H1 (cell line): ENCODE results near the gene AKAP9. TPM values are rescaled to one million over a fixed set of nuclear protein-coding genes. Genes with fewer than 3 reads are reported as not detected.

Experiments used
- CTCF ChIA-PET: fragments of 300-600 bp; sonication (Branson Sonifier 250); formaldehyde crosslinking; loops from one replicate; lab custom pipeline; 2021; ENCODE audit not compliant: partially characterized antibody; lab: Charles Lee
- POLR2A ChIA-PET: fragments of 300-600 bp; sonication (Branson Sonifier 250); formaldehyde crosslinking; loops from one replicate; lab custom pipeline; 2021; ENCODE audit warnings: inconsistent platforms; ENCODE audit not compliant: partially characterized antibody; lab: Charles Lee
- DNase-seq, 2 experiments: peaks; one replicate each; pipeline versions ENCODE4 v3.0.0 to v3.0.0-alpha.2; 2010 to 2022; ENCODE audit warnings: low spot score in 2 of 2, low read depth in 1 of 2, mixed read lengths in 1 of 2
- FAIRE-seq: peaks from 2 replicates; lab custom pipeline; 2011; peaks lifted over from hg19 to GRCh38; lab: Jason Lieb, UNC
- H2AFZ ChIP-seq: 2 replicates; pipeline ENCODE4 v1.8.1; 2012; ENCODE audit warnings: low read length, inconsistent platforms
- H2AK5ac ChIP-seq: 2 replicates; pipeline ENCODE4 v1.6.1; 2013; ENCODE audit warnings: low read depth, low read length
- H2BK120ac ChIP-seq: replicated peaks from 2 replicates; pipeline ENCODE3; 2013; ENCODE audit warnings: low read depth, low read length, inconsistent platforms
- H2BK12ac ChIP-seq: 2 replicates; pipeline ENCODE4 v1.6.1; 2013; ENCODE audit warnings: low read depth, low read length
- H2BK15ac ChIP-seq: 2 replicates; pipeline ENCODE4 v1.6.1; 2013; ENCODE audit warnings: low read length
- H2BK20ac ChIP-seq: 2 replicates; pipeline ENCODE4 v1.6.1; 2013; ENCODE audit warnings: low read length
- H2BK5ac ChIP-seq: 2 replicates; pipeline ENCODE4 v1.6.1; 2013; ENCODE audit warnings: low read depth, low read length
- H3K14ac ChIP-seq: 2 replicates; pipeline ENCODE4 v1.6.1; 2013; ENCODE audit warnings: inconsistent platforms; ENCODE audit not compliant: insufficient read length
- H3K18ac ChIP-seq: 2 replicates; pipeline ENCODE4 v1.6.1; 2013; ENCODE audit warnings: low read length; ENCODE audit errors: extremely low read depth
- H3K23ac ChIP-seq: 2 replicates; pipeline ENCODE4 v1.6.1; 2013; ENCODE audit warnings: inconsistent platforms; ENCODE audit not compliant: insufficient read length
- H3K23me2 ChIP-seq: 2 replicates; pipeline ENCODE4 v1.6.1; 2013; ENCODE audit warnings: low read depth, low read length
- H3K27ac ChIP-seq: 2 replicates; pipeline ENCODE4 v1.6.1; 2011; ENCODE audit warnings: low read depth, low read length, inconsistent platforms
- H3K27me3 ChIP-seq, 4 experiments: replicated peaks in 1 of 4; 1 replicate in 1 of 4; 2 replicates in 3 of 4; pipeline versions ENCODE4 v1.6.1 to v1.8.1; 2011 to 2013; ENCODE audit warnings: low read length in 3 of 4, mild to moderate bottlenecking in 3 of 4, inconsistent platforms in 2 of 4, mixed read lengths in 2 of 4, moderate library complexity in 1 of 4; ENCODE audit not compliant: control insufficient read depth in 3 of 4, insufficient read depth in 3 of 4; ENCODE audit errors: extremely low read depth in 1 of 4
- H3K36me3 ChIP-seq, 4 experiments: 2 replicates each; pipeline versions ENCODE4 v1.6.1 to v1.8.1; 2011 to 2013; ENCODE audit warnings: mild to moderate bottlenecking in 4 of 4, low read length in 3 of 4, moderate library complexity in 2 of 4, control low read depth in 1 of 4, inconsistent platforms in 1 of 4; ENCODE audit not compliant: insufficient read depth in 4 of 4, control insufficient read depth in 2 of 4
- H3K4ac ChIP-seq: replicated peaks from 2 replicates; pipeline ENCODE3; 2013; ENCODE audit warnings: low read length, low read depth, mixed read lengths, inconsistent platforms; ENCODE audit not compliant: insufficient read length
- H3K4me1 ChIP-seq, 4 experiments: replicated peaks in 1 of 4; 1 replicate in 1 of 4; 2 replicates in 3 of 4; pipeline versions ENCODE4 v1.6.1 to v1.8.1; 2011 to 2013; ENCODE audit warnings: low read length in 3 of 4, inconsistent platforms in 2 of 4, mixed read lengths in 1 of 4; ENCODE audit not compliant: insufficient read depth in 4 of 4, control insufficient read depth in 3 of 4
- H3K4me2 ChIP-seq, 2 experiments: 2 replicates each; pipeline versions ENCODE4 v1.6.1 to v1.8.1; 2011 to 2013; ENCODE audit warnings: low read depth in 2 of 2, low read length in 2 of 2, control low read depth in 1 of 2, inconsistent platforms in 1 of 2, mild to moderate bottlenecking in 1 of 2; ENCODE audit not compliant: insufficient read depth in 1 of 2
- H3K4me3 ChIP-seq, 4 experiments: fragments of 200-600, 300-600 bp in 1 of 4; sonication (generic), shearing (Covaris generic), sonication (Bioruptor Twin) in 1 of 4; 2 replicates each; pipeline versions ENCODE4 v1.5.1 to v1.8.1; 2011 to 2016; ENCODE audit warnings: low read length in 4 of 4, low read depth in 3 of 4, control low read depth in 2 of 4, inconsistent platforms in 2 of 4, mild to moderate bottlenecking in 2 of 4, mixed read lengths in 1 of 4, moderate library complexity in 1 of 4; ENCODE audit not compliant: insufficient read depth in 2 of 4; ENCODE audit errors: extremely low read depth in 1 of 4
- H3K56ac ChIP-seq: replicated peaks from 2 replicates; pipeline ENCODE3; 2013; ENCODE audit warnings: low read depth, mild to moderate bottlenecking, mixed read lengths, low read length, inconsistent platforms; ENCODE audit not compliant: insufficient read length
- H3K79me1 ChIP-seq: 2 replicates; pipeline ENCODE4 v1.6.1; 2013; ENCODE audit warnings: low read depth, low read length, control low read depth
- H3K79me2 ChIP-seq, 2 experiments: 2 replicates each; pipeline versions ENCODE4 v1.6.1 to v1.8.1; 2012 to 2013; ENCODE audit warnings: low read length in 2 of 2, mild to moderate bottlenecking in 2 of 2, inconsistent platforms in 1 of 2; ENCODE audit not compliant: insufficient read depth in 2 of 2, control insufficient read depth in 1 of 2
- H3K9ac ChIP-seq, 4 experiments: replicated peaks in 1 of 4; 1 replicate in 1 of 4; 2 replicates in 3 of 4; pipeline versions ENCODE4 v1.6.1 to v1.8.1; 2011 to 2013; ENCODE audit warnings: low read depth in 3 of 4, low read length in 3 of 4, control low read depth in 2 of 4, mild to moderate bottlenecking in 2 of 4, moderate library complexity in 2 of 4, inconsistent platforms in 1 of 4; ENCODE audit errors: extremely low read depth in 1 of 4
- H3K9me3 ChIP-seq, 2 experiments: 2 replicates each; pipeline versions ENCODE4 v1.6.1 to v1.8.1; 2012 to 2013; ENCODE audit warnings: mild to moderate bottlenecking in 2 of 2, moderate library complexity in 2 of 2, control low read depth in 1 of 2, inconsistent platforms in 1 of 2, low read depth in 1 of 2, low read length in 1 of 2, mixed read lengths in 1 of 2; ENCODE audit not compliant: insufficient read depth in 2 of 2
- H4K20me1 ChIP-seq, 2 experiments: replicated peaks in 1 of 2; 2 replicates each; pipeline versions ENCODE3 to v1.8.1; 2011 to 2013; ENCODE audit warnings: inconsistent platforms in 2 of 2, low read length in 2 of 2, mild to moderate bottlenecking in 1 of 2; ENCODE audit not compliant: insufficient read depth in 2 of 2, control insufficient read depth in 1 of 2
- H4K5ac ChIP-seq: 2 replicates; pipeline ENCODE4 v1.6.1; 2013; ENCODE audit warnings: low read length, low read depth, mixed read lengths, inconsistent platforms; ENCODE audit not compliant: insufficient read length
- H4K8ac ChIP-seq: 2 replicates; pipeline ENCODE4 v1.8.0; 2013; ENCODE audit warnings: mild to moderate bottlenecking, moderate library complexity, low read length, inconsistent platforms; ENCODE audit not compliant: insufficient read depth; ENCODE audit errors: extremely low read depth
- H4K91ac ChIP-seq: replicated peaks from 2 replicates; pipeline ENCODE3; 2013; ENCODE audit warnings: low read length, mixed read lengths, inconsistent platforms; ENCODE audit not compliant: insufficient read length
- CBX5 ChIP-seq: fragments of 300-800, 300-1000 bp; sonication (generic); IDR thresholded peaks from 2 replicates; pipeline ENCODE4 v1.7.1; 2016; ENCODE audit warnings: antibody characterized with exemption, low read length, low read depth
- CBX8 ChIP-seq: fragments of 300-800, 300-1000 bp; sonication (generic); IDR thresholded peaks from 2 replicates; pipeline ENCODE4 v1.7.1; 2016; ENCODE audit warnings: low read depth, low read length, borderline replicate concordance
- EP300 ChIP-seq, 2 experiments: IDR thresholded peaks; 1 replicate in 1 of 2; 2 replicates in 1 of 2; pipeline ENCODE4 v1.6.1; 2011 to 2012; ENCODE audit warnings: low read depth in 2 of 2, low read length in 2 of 2, mild to moderate bottlenecking in 2 of 2, borderline replicate concordance in 1 of 2, inconsistent platforms in 1 of 2, moderate library complexity in 1 of 2
- NANOG ChIP-seq: IDR thresholded peaks from 2 replicates; pipeline ENCODE4 v1.6.1; 2011; ENCODE audit warnings: low read length, low read depth, mild to moderate bottlenecking, inconsistent platforms; ENCODE audit not compliant: insufficient read depth, poor library complexity, severe bottlenecking
- POLR2AphosphoS5 ChIP-seq: IDR thresholded peaks from 2 replicates; pipeline ENCODE4 v1.6.1; 2011; ENCODE audit warnings: low read depth, low read length
- RBBP5 ChIP-seq: IDR thresholded peaks from 2 replicates; pipeline ENCODE4 v1.7.1; 2012; ENCODE audit warnings: low read depth, mild to moderate bottlenecking, inconsistent platforms, low read length, moderate library complexity, borderline replicate concordance
- TAF1 ChIP-seq: IDR thresholded peaks from 2 replicates; pipeline ENCODE4 v1.6.1; 2011; ENCODE audit warnings: mild to moderate bottlenecking, low read depth, low read length
- TAF7 ChIP-seq: optimal IDR thresholded peaks from 2 replicates; pipeline ENCODE3; 2011; ENCODE audit warnings: low read depth, mild to moderate bottlenecking, inconsistent platforms, low read length, moderate library complexity, borderline replicate concordance
- TBP ChIP-seq: IDR thresholded peaks from 2 replicates; pipeline ENCODE4 v1.6.1; 2011; ENCODE audit warnings: low read depth, low read length, improper control_type of control experiment
- TEAD4 ChIP-seq: IDR thresholded peaks from 2 replicates; pipeline ENCODE4 v1.6.1; 2012; ENCODE audit warnings: low read depth, low read length, inconsistent platforms, mixed read lengths
- WGBS, 2 experiments: shearing (Covaris generic) in 1 of 2; methylation state at CpG; one replicate each; pipeline versions ENCODE4 v1.1.6 to v1.1.7; 2013 to 2015; ENCODE audit warnings: low lambda C conversion rate in 2 of 2, mixed read lengths in 2 of 2, inconsistent platforms in 1 of 2, low coverage in 1 of 2, missing lambda C conversion rate in 1 of 2; ENCODE audit not compliant: insufficient replicate concordance in 2 of 2, insufficient coverage in 1 of 2, insufficient read length in 1 of 2; ENCODE audit errors: extremely low coverage in 1 of 2, missing lambda C conversion rate in 1 of 2; 5-methylcytosine and 5-hydroxymethylcytosine counted together
- polyA plus RNA-seq, 7 experiments: library from polyadenylated mRNA; depleted of rRNA in 3 of 7; stranded (reverse) in 5 of 7; unstranded in 2 of 7; fragments of >200 nt in 5 of 7; fragments of 200-250 nt in 2 of 7; gene quantifications; 1 replicate in 5 of 7; 2 replicates in 1 of 7; 4 replicates in 1 of 7; pipeline versions ENCODE4 v1.2.1 to v1.2.3, GENCODE V29; 2011 to 2013; ENCODE audit warnings: missing spikeins in 2 of 7, mixed read lengths in 2 of 7
- total RNA-seq: library from RNA; stranded (reverse); fragmentation: NEBNext Ultra II Directional; extraction: Animal tissue kit (Norgen Biotek cat#: 25700); gene quantifications from 2 replicates; pipeline ENCODE4 v1.2.1, GENCODE V29; 2021
- TF ChIP-seq, protein P1 (sequence below): IDR thresholded peaks from 2 replicates; pipeline ENCODE4 v1.6.1; 2012; ENCODE audit warnings: inconsistent platforms
- TF ChIP-seq, protein P2 (sequence below): IDR thresholded peaks from 2 replicates; pipeline ENCODE4 v1.6.1; 2011; ENCODE audit warnings: low read depth, mild to moderate bottlenecking, low read length; ENCODE audit not compliant: insufficient read depth

Gene AKAP9
- total and polyA plus RNA-seq, 2 of the 8 experiments (the other 6 are each of a cell fraction or from before 2014, with no cell fraction given), result 6.2 to 26.3 TPM

DNA sequence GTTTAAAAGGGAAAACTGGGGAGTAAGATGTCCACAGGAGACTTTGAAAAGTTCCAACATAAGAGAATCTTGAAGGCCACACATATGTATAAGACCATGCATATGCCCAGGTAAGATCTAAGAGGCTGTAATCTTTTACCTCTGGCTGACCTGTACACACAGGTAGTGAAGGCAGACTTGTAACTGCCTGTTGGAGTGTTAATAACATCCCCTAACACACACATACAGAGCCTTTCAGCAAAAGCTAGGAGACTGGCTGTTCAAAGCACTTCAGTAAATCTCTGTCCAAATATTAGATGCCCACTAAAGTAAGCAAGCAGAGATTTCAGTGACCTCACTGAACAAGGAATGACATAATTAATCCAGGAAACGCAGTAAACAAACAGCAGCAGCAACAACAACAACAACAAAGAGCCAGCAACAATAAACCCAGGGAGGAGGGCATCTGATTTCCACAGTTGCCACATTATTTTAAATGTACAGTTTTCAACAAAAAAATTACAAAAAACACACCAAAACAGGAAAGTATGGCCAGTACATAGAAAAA lies 178.6 kb downstream of the AKAP9 start:
- Histone ChIP-seq H4K5ac (no peak overlapping the region), H3K14ac (no peak overlapping the region), H4K91ac (no peak overlapping the region), H2BK12ac (no peak overlapping the region), H2BK120ac (no peak overlapping the region), H4K8ac (no peak overlapping the region), H3K4ac (no peak overlapping the region), H2BK5ac (no peak overlapping the region), H3K23ac (no peak overlapping the region), H2AFZ (no peak overlapping the region), H3K27me3 (no peaks in the 10 kb centered on the region), H2AK5ac (no peak overlapping the region), H3K4me2 (no peak overlapping the region), H3K79me2 (peaks cover 0 to 49% of the 10 kb centered on the region in 2 experiments; a peak in 2 of 4 replicates), H3K9ac (no peak overlapping the region), H3K18ac (no peak overlapping the region), H4K20me1 (peaks cover 4 to 7% of the 10 kb centered on the region in 2 experiments), H3K79me1 (peaks cover 2% of the 10 kb centered on the region; the same call in 1 of the 2 replicates), H2BK20ac (no peak overlapping the region), H3K4me1 (no peaks in the 10 kb centered on the region), H3K4me3 (no peak overlapping the region), H3K56ac (no peak overlapping the region), H3K36me3 (peaks cover 5 to 64% (median 25%) of the 10 kb centered on the region in 4 experiments; a peak in 6 of 8 replicates), H3K9me3 (no peaks in the 10 kb centered on the region), H3K23me2 (no peaks in the 10 kb centered on the region), H2BK15ac (no peak overlapping the region), H3K27ac (no peak overlapping the region)
- 80% methylated on average over 1 of the region's 1 CpG; no CpG with 5 or more reads in 1 of the 2 experiments for WGBS, 2 experiments
- ChIA-PET CTCF (interaction anchor here (1.0 to 1.5 kb wide), 2 partner anchors 15 to 342 kb away, joined by 4 read pairs; partner anchors contain the start of gene CYP51A1), POLR2A (no interaction called here)
- FAIRE-seq (no peak), DNase-seq (no peak)
- no peak for TF ChIP-seq RBBP5
- TF ChIP-seq NANOG, result no peak
- TF ChIP-seq EP300 (IDR thresholded peaks at IDR 0.05; ENCODE audit: borderline replicate concordance in 1 of 2, low read depth in 2 of 2, low read length in 2 of 2), result no peak
- TF ChIP-seq, protein P1, sequence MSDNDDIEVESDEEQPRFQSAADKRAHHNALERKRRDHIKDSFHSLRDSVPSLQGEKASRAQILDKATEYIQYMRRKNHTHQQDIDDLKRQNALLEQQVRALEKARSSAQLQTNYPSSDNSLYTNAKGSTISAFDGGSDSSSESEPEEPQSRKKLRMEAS, result no peak
- no peak for TF ChIP-seq CBX8
- TF ChIP-seq TAF1, result no peak
- no peak for TF ChIP-seq TAF7
- TF ChIP-seq, protein P2, sequence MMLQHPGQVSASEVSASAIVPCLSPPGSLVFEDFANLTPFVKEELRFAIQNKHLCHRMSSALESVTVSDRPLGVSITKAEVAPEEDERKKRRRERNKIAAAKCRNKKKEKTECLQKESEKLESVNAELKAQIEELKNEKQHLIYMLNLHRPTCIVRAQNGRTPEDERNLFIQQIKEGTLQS, result no peak
- no peak for TF ChIP-seq TEAD4
- no peak for TF ChIP-seq TBP
- no peak for TF ChIP-seq CBX5
- TF ChIP-seq POLR2AphosphoS5, result no peak
